PFSK-1 (cell line): Measurements from ENCODE around the gene MFSD12.

ENCODE experiments used
- FOXP2 ChIP-seq: optimal IDR thresholded peaks from 2 replicates; pipeline ENCODE3; 2011; ENCODE audit warnings: borderline replicate concordance, control low read depth, inconsistent platforms; ENCODE audit not compliant: insufficient read depth; ENCODE audit errors: extremely low read length, extremely low read depth
- POLR2AphosphoS5 ChIP-seq: IDR thresholded peaks from 2 replicates; pipeline ENCODE4 v1.6.1; 2012; ENCODE audit warnings: low read depth, mild to moderate bottlenecking, control low read depth, low read length, moderate library complexity
- SIN3A ChIP-seq: IDR thresholded peaks from 2 replicates; pipeline ENCODE4 v1.6.1; 2012; ENCODE audit warnings: mild to moderate bottlenecking, low read length, moderate library complexity, borderline replicate concordance; ENCODE audit not compliant: insufficient read depth
- TAF1 ChIP-seq: IDR thresholded peaks from 2 replicates; pipeline ENCODE4 v1.6.1; 2012; ENCODE audit warnings: low read length, control low read depth, borderline replicate concordance; ENCODE audit not compliant: insufficient read depth
- TF ChIP-seq, protein P1 (sequence below), 2 experiments: IDR thresholded peaks; 2 replicates each; pipeline versions ENCODE4 v1.6.1 to v1.8.0; 2011 to 2012; ENCODE audit warnings: low read depth in 2 of 2, low read length in 2 of 2, control low read depth in 1 of 2, inconsistent platforms in 1 of 2, mild to moderate bottlenecking in 1 of 2, moderate library complexity in 1 of 2; ENCODE audit not compliant: insufficient read depth in 1 of 2

Gene MFSD12

DNA sequence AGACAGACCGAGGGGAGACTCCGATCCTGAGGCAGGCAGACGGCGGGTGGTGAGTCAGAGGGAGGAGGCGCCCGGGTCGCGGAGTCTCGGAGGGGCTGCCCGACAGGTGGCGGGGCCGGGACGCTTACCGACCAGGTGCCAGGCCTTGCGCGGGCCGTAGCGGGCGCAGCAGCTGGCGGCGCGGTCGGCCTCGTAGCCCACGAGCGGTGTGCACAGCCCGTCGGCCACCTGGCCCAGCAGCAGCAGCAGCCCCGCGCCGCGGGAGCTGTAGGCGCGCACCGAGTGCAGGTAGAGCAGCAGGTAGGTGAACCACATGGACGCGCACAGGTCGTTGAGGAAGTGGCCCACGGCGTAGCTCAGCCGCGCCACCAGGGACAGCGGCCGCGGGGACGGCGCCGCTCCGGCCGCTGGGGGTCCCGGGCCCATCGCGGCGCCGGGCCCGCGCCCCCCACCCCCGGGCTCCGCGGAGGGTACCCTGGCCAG, 367 bp downstream of the MFSD12 start:
- no peak for TF ChIP-seq POLR2AphosphoS5
- TF ChIP-seq, protein P1, sequence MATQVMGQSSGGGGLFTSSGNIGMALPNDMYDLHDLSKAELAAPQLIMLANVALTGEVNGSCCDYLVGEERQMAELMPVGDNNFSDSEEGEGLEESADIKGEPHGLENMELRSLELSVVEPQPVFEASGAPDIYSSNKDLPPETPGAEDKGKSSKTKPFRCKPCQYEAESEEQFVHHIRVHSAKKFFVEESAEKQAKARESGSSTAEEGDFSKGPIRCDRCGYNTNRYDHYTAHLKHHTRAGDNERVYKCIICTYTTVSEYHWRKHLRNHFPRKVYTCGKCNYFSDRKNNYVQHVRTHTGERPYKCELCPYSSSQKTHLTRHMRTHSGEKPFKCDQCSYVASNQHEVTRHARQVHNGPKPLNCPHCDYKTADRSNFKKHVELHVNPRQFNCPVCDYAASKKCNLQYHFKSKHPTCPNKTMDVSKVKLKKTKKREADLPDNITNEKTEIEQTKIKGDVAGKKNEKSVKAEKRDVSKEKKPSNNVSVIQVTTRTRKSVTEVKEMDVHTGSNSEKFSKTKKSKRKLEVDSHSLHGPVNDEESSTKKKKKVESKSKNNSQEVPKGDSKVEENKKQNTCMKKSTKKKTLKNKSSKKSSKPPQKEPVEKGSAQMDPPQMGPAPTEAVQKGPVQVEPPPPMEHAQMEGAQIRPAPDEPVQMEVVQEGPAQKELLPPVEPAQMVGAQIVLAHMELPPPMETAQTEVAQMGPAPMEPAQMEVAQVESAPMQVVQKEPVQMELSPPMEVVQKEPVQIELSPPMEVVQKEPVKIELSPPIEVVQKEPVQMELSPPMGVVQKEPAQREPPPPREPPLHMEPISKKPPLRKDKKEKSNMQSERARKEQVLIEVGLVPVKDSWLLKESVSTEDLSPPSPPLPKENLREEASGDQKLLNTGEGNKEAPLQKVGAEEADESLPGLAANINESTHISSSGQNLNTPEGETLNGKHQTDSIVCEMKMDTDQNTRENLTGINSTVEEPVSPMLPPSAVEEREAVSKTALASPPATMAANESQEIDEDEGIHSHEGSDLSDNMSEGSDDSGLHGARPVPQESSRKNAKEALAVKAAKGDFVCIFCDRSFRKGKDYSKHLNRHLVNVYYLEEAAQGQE (IDR thresholded peaks at IDR 0.05; ENCODE audit: insufficient read depth in 1 of 2, low read depth in 2 of 2, low read length in 2 of 2), result peak; percentile 58 to 80; a peak in 3 of 4 replicates
- TF ChIP-seq TAF1, result no peak
- TF ChIP-seq SIN3A, result no peak

DNA sequence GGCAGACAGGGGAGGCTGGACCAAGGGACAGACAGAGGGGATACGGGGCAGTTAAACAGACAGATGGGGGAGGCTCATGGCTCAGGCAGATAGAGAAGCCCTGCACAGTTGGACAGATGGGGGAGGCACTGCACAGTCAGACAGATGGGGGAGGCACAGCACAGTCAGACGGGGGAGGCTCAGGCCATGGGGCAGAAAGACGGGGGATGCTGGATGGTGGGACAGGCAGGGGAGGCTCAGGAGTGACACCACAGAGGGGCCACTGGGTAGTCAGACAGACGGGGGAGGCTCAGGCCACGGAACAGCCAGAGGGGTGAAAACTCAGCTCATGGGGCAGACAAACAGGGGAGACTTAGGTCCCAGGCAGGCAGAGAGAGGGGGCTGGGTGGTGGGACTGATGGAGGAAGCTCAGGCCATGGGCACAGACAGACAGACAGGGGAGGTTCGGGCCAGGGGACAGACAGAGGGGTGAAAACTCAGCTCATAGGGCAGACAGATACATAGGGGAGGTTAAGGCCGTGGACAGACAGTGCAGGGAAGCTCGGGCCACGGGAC, 886 bp downstream of the MFSD12 start:
- TF ChIP-seq SIN3A, result no peak
- no peak for TF ChIP-seq FOXP2
- no peak for TF ChIP-seq POLR2AphosphoS5
- TF ChIP-seq, protein P1 (IDR thresholded peaks at IDR 0.05; ENCODE audit: insufficient read depth in 1 of 2, low read depth in 2 of 2, low read length in 2 of 2), result no peak
- no peak for TF ChIP-seq TAF1

DNA sequence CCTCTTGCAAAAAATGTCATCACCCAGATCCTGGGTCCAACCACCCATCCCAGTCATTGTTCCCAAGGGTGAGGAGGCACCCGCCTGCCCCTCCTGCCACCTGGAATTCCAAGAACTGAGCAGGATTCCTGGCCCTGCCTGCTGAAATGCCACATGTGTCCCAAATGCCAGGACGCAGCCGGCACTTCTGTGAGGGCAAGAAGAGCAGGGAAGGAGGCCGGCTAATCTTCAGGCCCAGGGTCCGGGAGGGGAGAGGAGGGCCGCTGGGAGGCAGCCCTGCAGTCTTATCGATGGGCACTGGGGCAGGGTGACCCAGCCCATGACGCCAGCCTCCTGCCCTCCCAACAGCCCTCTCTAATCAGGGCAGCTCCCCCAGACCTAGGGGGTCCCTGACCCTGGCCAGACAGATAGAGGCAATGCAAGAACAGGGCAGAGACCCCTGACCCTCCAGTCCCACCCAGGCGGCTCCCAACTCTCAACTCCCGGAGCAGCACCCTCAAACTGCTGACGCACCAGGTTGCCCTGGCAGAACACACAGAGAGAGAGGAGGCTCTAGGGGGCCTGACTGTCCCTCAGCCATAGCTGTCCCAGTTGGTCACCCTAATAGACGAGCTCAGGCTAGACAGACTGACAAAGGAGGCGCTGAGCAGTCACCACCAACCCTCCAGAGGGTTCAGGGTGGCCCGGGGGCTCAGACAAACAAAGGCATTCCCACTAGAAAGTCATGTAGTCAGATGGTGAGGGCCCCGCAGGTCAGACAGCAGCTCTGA, 1.5 kb downstream of the MFSD12 start:
- no peak for TF ChIP-seq SIN3A
- no peak for TF ChIP-seq TAF1
- no peak for TF ChIP-seq FOXP2
- TF ChIP-seq, protein P1 (IDR thresholded peaks at IDR 0.05; ENCODE audit: insufficient read depth in 1 of 2, low read depth in 2 of 2, low read length in 2 of 2), result no peak
- TF ChIP-seq POLR2AphosphoS5, result no peak

DNA sequence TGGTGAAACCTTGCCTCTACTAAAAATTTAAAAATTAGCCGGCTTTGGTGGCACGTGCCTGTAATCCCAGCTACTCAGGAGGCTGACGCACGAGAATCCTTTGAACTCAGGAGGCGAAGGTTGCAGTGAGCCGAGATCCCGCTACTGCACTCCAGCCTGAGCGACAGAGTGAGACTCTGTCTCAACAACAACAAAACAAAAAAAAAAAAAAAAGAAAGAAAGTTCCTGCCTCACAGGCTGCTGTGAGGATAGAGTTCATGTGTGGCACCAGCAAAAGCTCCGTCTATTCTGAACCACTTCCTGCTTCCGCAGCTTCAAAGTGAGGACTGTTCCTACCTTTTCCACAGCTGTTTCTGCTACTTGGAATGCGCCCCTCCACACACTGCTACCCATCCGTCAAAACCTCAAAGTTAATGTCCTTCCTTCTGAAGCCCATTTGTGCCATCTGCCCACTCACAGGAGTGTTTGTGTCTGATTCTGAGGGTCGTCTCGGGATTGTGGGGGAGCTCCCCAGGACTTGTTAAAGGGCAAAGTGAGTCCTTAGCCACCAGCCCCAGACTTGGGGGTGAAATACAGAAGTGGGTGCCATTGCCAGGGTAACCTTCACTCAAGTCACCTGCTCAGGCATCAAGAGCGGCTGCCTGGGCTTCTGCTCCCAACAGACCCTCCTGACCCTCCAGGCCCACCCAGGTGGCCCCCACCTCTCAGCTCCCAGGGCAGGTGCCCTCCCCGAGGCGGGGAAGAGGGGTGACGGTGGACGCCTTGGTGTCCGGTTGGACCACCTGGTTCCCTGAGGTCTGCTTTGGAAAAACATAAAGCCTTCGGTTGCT, 2.9 kb downstream of the MFSD12 start:
- no peak for TF ChIP-seq FOXP2

DNA sequence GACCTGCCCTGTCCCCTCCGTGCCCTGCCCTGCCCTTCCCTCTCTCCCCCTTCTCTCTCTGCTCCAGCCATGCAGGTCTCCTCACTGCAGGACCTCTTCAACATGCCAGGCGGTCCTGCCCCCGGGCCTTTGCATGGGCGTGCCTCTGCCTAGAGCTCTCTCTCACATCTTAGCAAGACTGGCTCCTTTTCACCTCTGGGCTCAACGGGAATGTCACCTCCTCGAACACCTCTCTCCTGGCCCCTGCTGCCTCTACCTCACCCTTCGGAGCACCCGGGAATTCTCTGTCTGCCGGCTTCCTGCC, 5.6 kb downstream of the MFSD12 start:
- no peak for TF ChIP-seq FOXP2
- no peak for TF ChIP-seq POLR2AphosphoS5
- no peak for TF ChIP-seq SIN3A
- TF ChIP-seq, protein P1 (IDR thresholded peaks at IDR 0.05; ENCODE audit: insufficient read depth in 1 of 2, low read depth in 2 of 2, low read length in 2 of 2), result no peak
- TF ChIP-seq TAF1, result no peak
